ENCODE data around the gene NELFA. TPM values are rescaled to one million over a fixed set of nuclear protein-coding genes. Genes with fewer than 3 reads are reported as not detected.

The NELFA gene
- total RNA-seq, 2 experiments from 2014 or later, result 44.1 to 45.3 TPM

DNA sequence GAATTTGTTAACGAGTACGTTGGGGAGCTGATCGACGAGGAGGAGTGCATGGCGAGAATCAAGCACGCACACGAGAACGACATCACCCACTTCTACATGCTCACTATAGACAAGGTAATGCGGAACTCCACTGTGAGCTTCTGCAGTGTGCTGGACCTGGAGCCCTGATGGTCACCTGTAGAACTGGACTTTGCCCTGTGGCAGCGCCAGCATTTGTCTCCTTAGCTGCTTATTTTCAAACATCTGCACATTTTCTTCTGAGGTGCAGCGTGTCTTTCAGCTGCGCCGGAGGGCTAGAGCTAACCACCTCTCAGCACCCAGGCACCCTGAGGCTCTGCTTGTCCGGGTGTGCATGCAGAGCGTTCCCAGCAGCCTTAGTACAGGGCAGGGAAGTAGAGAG lies 47.7 kb downstream of the NELFA start:
- CTCF ChIA-PET, result no interaction called here
- Mint-ChIP-seq H3K4me1 (ENCODE audit: low read depth) (peaks cover under 1% of the 10 kb centered on the region), H3K4me3 (no peak overlapping the region), H3K27ac (no peak overlapping the region), H3K27me3 (ENCODE audit: low read depth) (no peaks in the 10 kb centered on the region), H3K9me3 (no peaks in the 10 kb centered on the region), H3K36me3 (ENCODE audit: low read depth) (peaks cover 81% of the 10 kb centered on the region)
- intact Hi-C loops (cut with micrococcal nuclease), result no loop called here
- DNase-seq, result no peak

DNA sequence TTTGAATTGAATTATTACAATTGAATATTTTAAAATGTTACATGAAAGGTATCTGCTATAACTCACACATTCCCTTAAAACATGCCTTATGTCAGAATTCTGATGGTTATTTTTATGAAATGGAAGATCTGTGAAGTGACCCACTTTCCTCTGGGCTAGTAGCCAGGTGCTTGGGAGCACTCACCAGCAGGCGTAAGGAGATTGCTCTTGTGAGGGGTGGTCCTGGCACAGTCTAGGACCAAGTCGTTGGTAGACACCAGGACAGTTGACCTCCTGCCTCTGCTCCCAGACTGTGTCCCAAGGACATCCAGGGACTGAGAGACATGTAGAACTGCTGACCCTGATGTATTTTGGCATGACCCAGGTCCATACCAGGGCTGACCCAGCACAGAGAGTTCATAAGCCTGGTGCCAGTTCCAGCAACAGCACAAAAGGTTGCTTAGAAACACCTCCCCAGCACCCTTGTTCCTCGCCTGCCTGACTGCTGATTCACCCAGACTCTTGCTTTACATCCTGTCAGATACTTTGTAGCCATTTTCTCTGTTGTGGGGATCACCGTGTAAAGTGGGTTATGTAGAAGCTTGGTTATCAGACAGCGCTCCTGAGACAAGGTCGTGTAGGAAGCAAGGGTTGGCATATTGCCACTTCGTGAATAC lies 48.5 kb downstream of the NELFA start:
- intact Hi-C loops (cut with micrococcal nuclease), result no loop called here

DNA sequence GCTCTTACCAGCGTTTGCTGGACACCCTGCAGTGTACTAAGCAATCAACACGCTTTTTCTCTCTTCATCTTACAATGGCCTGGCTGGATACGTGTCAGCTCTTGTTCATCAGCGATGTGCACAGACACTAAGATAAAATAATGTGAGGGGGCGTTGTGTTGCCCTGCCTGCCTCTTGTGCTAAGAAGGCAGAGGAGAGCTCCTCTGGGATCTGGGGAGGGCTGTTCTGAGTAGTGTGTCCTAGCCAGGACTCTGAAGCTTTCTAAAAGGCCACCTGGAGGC lies 49.7 kb downstream of the NELFA start:
- no peak for DNase-seq
- intact Hi-C loops (cut with micrococcal nuclease), result no loop called here
- no peaks in the 10 kb centered on the region for H3K9me3 Mint-ChIP-seq
- no peak overlapping the region for H3K27ac Mint-ChIP-seq
- no peaks in the 10 kb centered on the region for H3K4me1 Mint-ChIP-seq (ENCODE audit: low read depth)
- CTCF ChIA-PET, result no interaction called here
- H3K36me3 Mint-ChIP-seq (ENCODE audit: low read depth), result peaks cover 81% of the 10 kb centered on the region
- no peaks in the 10 kb centered on the region for H3K27me3 Mint-ChIP-seq (ENCODE audit: low read depth)
- H3K4me3 Mint-ChIP-seq, result no peak overlapping the region

More for the DNA sequence above, 48.5 kb downstream of the NELFA start:
- DNase-seq, result no peak
- Mint-ChIP-seq H3K9me3 (no peaks in the 10 kb centered on the region), H3K4me1 (ENCODE audit: low read depth) (no peaks in the 10 kb centered on the region), H3K27me3 (ENCODE audit: low read depth) (no peaks in the 10 kb centered on the region), H3K27ac (no peak overlapping the region), H3K4me3 (no peak overlapping the region), H3K36me3 (ENCODE audit: low read depth) (peaks cover 82% of the 10 kb centered on the region)
- CTCF ChIA-PET, result no interaction called here

DNA sequence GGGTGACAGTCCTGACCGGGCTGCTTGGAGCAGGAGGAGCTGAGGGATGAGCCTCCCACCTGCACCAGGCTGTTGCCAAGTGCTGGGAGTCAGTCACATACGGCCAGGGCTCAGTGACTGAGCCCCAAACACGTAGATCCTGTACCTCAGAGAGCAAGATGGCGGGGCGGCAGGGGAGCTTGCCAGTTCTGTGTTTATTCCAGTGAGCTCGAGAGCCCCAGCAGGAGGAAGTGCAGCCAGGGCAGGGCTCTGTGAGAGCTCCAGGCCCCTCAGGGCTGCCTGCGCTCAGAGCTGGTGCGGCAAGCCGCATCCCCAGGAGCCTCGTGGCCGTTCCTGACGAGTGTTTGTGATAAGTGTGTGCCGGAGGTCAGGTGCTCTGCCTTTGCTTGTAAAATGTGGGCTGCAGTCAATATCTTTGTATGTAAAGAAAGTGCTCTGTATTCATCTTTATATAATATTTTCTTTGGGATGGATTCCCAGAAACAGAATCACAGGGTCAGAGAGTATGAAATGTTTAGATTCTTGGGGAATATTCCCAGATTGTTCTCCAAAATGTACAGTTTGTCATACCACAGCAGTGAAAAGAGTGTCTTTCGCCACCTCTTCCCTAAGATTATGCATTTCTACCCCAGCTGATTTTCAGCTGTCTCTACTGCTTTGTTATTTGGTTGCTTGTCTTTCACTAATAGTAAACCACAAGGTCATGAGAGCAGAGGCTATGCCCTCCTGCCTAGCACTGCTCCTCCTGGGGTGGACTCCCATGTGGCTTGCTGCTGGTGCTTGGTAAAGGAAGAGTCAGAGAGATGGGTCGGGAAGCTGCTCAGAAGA lies 50.3 kb downstream of the NELFA start:
- CTCF ChIA-PET, result no interaction called here
- intact Hi-C loops (cut with micrococcal nuclease), result no loop called here
- Mint-ChIP-seq H3K36me3 (ENCODE audit: low read depth) (peaks cover 78% of the 10 kb centered on the region), H3K4me1 (ENCODE audit: low read depth) (no peaks in the 10 kb centered on the region), H3K27me3 (ENCODE audit: low read depth) (no peaks in the 10 kb centered on the region), H3K27ac (no peak overlapping the region), H3K9me3 (no peaks in the 10 kb centered on the region), H3K4me3 (no peak overlapping the region)
- no peak for DNase-seq

DNA sequence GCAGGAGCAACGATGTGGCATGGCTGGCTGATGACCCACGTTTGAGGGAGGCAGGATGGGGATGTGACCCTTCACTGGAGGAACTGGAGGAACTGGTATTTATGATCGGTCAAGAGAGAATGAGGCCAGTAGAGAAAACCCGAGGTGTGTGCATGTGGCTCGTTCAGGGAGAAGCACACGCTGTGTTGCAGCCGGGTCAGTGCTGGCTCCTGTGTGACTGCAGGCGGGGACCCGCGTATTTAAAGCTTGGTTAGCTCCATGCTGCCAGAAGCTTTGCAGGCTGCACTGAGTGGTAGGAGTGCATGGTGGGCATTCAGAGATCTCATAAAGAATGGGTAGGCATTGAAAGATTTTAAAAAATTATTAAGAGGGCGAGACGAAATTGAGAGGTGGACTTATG lies 52.1 kb downstream of the NELFA start:
- no peak overlapping the region for H3K4me3 Mint-ChIP-seq
- H3K36me3 Mint-ChIP-seq (ENCODE audit: low read depth), result peaks cover 67% of the 10 kb centered on the region
- H3K4me1 Mint-ChIP-seq (ENCODE audit: low read depth), result no peaks in the 10 kb centered on the region
- H3K27ac Mint-ChIP-seq, result no peak overlapping the region
- no peaks in the 10 kb centered on the region for H3K9me3 Mint-ChIP-seq
- CTCF ChIA-PET, result no interaction called here
- no peaks in the 10 kb centered on the region for H3K27me3 Mint-ChIP-seq (ENCODE audit: low read depth)
- intact Hi-C loops (cut with micrococcal nuclease), result no loop called here
- DNase-seq, result no peak

DNA sequence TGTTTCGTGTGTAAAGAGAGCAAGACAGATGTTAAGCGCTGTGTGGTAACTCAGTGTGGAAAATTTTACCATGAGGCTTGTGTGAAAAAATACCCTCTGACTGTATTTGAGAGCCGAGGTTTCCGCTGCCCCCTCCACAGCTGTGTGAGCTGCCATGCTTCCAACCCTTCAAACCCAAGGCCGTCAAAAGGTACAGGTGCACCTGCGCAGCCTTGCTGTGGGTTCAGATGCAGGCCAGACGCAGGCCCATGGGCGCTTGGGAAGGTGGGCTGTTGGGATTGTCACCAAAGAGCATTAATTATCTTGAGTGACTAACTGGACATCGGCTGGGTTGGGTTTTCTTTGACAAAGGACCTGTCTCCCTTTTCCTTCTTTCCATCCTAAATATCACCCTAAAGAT lies 55.4 kb downstream of the NELFA start:
- Mint-ChIP-seq H3K9me3 (no peaks in the 10 kb centered on the region), H3K4me1 (ENCODE audit: low read depth) (no peaks in the 10 kb centered on the region), H3K27ac (no peak overlapping the region), H3K36me3 (ENCODE audit: low read depth) (peaks cover 55% of the 10 kb centered on the region), H3K27me3 (ENCODE audit: low read depth) (no peaks in the 10 kb centered on the region), H3K4me3 (no peak overlapping the region)
- CTCF ChIA-PET, result no interaction called here
- intact Hi-C loops (cut with micrococcal nuclease), result no loop called here
- DNase-seq, result no peak

DNA sequence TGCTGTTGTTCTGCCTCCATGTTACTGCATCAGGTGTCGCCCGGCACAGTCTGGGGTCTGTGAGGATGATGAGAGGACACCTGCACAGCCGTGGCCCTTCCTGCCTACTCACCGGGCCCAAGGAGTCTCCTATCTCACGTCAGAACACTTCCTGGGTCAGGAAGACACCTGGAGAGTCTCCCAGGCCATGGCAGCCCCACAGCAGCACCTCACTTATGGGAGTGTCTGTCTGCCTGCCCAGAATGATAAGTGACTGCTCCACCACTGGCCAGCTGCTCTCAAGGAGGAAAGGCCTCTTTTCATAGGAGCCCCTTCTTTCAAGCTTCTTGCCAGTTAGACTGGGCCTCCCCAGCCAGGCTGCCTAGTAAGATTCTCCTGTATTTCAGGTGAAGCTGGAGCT lies 56.1 kb downstream of the NELFA start:
- no peaks in the 10 kb centered on the region for H3K4me1 Mint-ChIP-seq (ENCODE audit: low read depth)
- no peaks in the 10 kb centered on the region for H3K27me3 Mint-ChIP-seq (ENCODE audit: low read depth)
- H3K9me3 Mint-ChIP-seq, result no peaks in the 10 kb centered on the region
- CTCF ChIA-PET, result no interaction called here
- no peak overlapping the region for H3K4me3 Mint-ChIP-seq
- intact Hi-C loops (cut with micrococcal nuclease), result no loop called here
- H3K36me3 Mint-ChIP-seq (ENCODE audit: low read depth), result peaks cover 53% of the 10 kb centered on the region
- DNase-seq, result no peak
- no peak overlapping the region for H3K27ac Mint-ChIP-seq

DNA sequence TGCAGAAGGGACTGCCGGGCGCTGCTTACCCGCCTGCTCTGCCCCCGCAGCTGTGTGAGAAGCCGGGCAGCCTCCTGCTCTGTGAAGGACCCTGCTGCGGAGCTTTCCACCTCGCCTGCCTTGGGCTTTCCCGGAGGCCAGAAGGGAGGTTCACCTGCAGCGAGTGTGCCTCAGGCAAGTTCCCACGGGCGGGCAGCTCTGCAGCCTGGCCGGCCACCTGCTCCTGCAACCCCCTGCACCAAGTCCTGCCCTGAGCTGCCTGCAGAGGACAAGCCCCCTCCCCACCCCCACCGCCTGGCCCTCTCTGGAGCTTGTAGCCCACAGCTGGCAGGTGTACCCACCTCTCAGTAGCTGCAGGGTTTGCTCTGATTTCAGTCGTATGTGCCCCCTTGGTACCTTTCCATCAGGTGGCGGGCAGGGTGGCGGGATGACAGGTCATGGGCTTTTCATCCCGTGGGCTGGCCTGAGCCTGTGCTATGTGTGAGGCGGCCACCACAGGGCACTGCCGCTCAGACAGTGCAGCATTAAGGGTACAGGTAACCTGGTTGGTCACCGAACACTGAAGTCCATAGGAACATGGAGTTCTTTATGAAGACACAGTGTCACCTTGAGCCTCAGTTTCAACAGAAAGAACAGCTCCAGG lies 56.6 kb downstream of the NELFA start:
- Mint-ChIP-seq H3K36me3 (ENCODE audit: low read depth) (peaks cover 51% of the 10 kb centered on the region), H3K4me1 (ENCODE audit: low read depth) (no peaks in the 10 kb centered on the region), H3K27ac (no peak overlapping the region), H3K4me3 (no peak overlapping the region), H3K9me3 (no peaks in the 10 kb centered on the region), H3K27me3 (ENCODE audit: low read depth) (no peaks in the 10 kb centered on the region)
- intact Hi-C loops (cut with micrococcal nuclease), result no loop called here
- CTCF ChIA-PET, result no interaction called here
- no peak for DNase-seq

DNA sequence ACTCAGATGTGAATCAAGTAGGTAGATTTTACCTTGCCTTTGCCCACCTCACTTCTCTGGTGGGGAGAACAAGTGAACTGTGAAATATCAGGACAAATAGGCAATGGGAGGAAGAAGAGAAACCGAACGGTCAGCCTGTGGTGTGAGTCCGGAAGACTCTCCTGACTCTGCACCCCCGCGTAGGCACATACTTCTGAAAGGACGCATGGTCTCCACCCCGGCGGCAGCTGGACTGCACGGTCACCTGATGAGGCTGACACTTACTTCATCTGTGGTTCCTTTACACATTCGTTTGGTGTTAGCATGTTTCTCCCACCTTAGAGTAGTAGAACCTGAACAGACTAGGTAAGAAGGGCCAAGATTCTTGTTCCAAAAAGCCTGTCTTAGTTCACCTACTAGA lies 58.4 kb downstream of the NELFA start:
- intact Hi-C loops (cut with micrococcal nuclease), result no loop called here
- no peak overlapping the region for H3K27ac Mint-ChIP-seq
- peaks cover 40% of the 10 kb centered on the region for H3K36me3 Mint-ChIP-seq (ENCODE audit: low read depth)

DNA sequence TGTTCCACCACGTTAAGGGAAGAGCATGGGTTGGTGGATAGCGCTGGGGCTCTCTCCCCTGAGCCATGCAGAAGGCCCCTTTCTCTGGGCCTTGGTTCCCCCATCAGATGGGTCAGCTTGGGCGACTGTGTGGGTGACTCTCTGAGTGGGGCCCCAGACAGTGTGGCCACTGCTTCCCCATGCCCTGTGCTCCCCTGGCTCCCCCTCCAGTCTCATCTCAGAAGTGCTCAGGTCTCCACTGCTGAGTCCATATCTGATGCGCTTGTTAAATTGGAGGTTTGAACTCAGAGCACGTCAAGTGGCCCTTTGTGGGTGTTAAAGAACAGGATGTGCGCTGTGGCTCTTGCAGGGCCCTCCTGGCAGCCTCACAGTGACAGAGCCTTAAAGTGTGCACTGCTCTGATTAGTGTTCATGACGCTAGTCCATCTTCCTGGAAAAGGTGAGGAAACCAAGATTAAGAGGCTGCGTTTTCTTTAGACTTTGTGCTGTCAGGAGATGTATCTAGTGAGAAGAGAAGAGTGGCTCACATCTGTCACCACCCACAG lies 59.8 kb downstream of the NELFA start:
- Mint-ChIP-seq H3K9me3 (no peaks in the 10 kb centered on the region), H3K27ac (no peak overlapping the region), H3K4me1 (ENCODE audit: low read depth) (no peaks in the 10 kb centered on the region), H3K4me3 (no peak overlapping the region), H3K27me3 (ENCODE audit: low read depth) (no peaks in the 10 kb centered on the region), H3K36me3 (ENCODE audit: low read depth) (peaks cover 29% of the 10 kb centered on the region)
- no peak for DNase-seq
- CTCF ChIA-PET, result no interaction called here
- intact Hi-C loops (cut with micrococcal nuclease), result no loop called here

More for the DNA sequence above, 58.4 kb downstream of the NELFA start:
- DNase-seq, result no peak
- Mint-ChIP-seq H3K4me1 (ENCODE audit: low read depth) (no peaks in the 10 kb centered on the region), H3K27me3 (ENCODE audit: low read depth) (no peaks in the 10 kb centered on the region), H3K4me3 (no peak overlapping the region), H3K9me3 (no peaks in the 10 kb centered on the region)
- CTCF ChIA-PET, result no interaction called here

DNA sequence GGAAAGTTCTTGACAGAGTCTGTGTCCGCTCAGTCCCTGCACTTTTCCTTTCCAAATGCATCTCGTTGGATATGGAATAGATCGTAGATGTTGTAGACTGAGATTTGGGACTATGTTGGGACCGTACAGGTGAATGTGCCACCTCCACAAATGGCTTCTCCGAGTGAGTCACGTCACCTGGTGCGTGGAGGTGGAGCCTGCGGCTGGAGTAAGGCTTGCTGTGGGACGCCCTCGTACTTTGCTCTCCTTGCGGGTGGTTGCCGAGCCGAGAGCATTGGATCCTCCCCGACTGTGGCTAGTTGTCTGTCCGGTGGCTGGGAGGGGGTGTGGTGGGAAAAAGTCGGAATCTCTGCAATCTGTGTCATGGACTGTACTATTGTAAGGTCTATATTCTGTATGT lies 60.5 kb downstream of the NELFA start:
- Mint-ChIP-seq H3K36me3 (ENCODE audit: low read depth) (peaks cover 31% of the 10 kb centered on the region), H3K27ac (no peak overlapping the region), H3K4me3 (no peak overlapping the region), H3K9me3 (no peaks in the 10 kb centered on the region), H3K27me3 (ENCODE audit: low read depth) (no peaks in the 10 kb centered on the region), H3K4me1 (ENCODE audit: low read depth) (no peaks in the 10 kb centered on the region)
- DNase-seq, result no peak
- CTCF ChIA-PET, result no interaction called here
- intact Hi-C loops (cut with micrococcal nuclease), result no loop called here

DNA sequence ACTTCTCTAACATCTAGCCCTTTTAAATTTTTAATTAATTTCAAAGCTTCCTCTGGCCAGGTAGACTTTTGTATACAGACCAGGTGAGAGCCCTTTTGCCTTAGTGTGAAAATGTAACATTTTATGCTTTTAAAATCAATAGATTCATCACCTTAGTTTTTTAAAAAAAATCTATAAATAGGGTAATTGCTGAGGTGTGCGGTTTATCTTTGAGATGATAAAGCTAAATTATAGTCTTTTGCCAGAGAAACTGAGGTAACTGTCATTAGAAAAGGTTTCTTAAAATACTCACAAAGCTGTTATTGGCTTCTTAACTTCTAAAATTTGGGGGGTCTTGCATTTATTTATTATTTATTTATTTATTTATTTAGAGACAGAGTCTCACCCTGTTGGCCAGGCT lies 62.9 kb downstream of the NELFA start:
- no peak for DNase-seq
- Mint-ChIP-seq H3K4me1 (ENCODE audit: low read depth) (no peaks in the 10 kb centered on the region), H3K36me3 (ENCODE audit: low read depth) (peaks cover 36% of the 10 kb centered on the region), H3K9me3 (no peaks in the 10 kb centered on the region), H3K27me3 (ENCODE audit: low read depth) (no peaks in the 10 kb centered on the region), H3K4me3 (no peak overlapping the region), H3K27ac (no peak overlapping the region)
- CTCF ChIA-PET, result interaction anchor here (0.6 kb wide), 1 partner anchor 524 kb away, joined by 3 read pairs; no protein-coding TSS in a partner anchor
- intact Hi-C loops (cut with micrococcal nuclease), result no loop called here

All from activated naive CD4-positive, alpha-beta T cell treated with anti-CD3 and anti-CD28 coated beads for 36 hours (primary cell).